Activated T-cell treated with anti-CD3 and anti-CD28 coated beads for 24 hours (primary cell): ENCODE measurements around the gene SPATA17.
"Not testable (repeated sequence)": the region's sequence is repeated elsewhere in the genome, so short reads cannot be mapped to it uniquely, and the experiment has no call there.

Experiments used
- DNase-seq: peaks from one replicate; pipeline ENCODE4 v3.0.0-alpha.2; 2020; ENCODE audit warnings: low read depth

The SPATA17 gene

DNA sequence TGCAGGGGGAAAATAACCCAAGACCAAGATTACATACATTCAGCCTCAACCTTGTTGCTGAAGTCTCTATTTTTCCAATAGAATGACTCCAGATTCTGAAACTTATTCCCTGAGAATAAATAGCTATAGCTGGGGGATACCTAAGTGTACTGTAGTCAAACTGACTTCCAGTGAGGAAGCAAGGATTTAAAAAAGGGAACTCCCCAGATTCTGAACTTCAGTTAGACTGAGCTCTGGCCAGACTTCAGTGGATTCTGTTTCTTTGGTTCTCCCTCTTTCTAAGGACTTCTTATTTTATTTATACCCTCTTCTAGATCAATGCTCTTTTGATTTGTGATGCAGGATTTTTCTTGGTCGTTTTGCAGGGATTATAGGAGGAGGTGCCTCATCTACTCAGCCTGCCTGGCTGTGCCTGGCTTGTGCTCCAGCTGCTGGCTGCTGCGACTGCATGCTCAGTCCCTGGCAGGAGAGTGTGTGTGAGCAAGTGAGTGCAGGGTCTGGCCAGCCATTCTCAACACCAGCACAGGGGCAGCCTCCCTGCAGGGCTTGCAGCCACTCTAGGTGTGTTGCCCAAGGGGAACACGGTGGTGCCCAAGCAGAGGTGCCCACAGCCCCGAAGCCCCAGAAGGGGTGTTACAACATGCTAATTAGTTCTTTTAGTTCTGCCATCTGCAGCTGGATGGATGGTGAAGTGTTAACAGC lies 43.0 kb downstream of the SPATA17 start:
- no peak for DNase-seq

DNA sequence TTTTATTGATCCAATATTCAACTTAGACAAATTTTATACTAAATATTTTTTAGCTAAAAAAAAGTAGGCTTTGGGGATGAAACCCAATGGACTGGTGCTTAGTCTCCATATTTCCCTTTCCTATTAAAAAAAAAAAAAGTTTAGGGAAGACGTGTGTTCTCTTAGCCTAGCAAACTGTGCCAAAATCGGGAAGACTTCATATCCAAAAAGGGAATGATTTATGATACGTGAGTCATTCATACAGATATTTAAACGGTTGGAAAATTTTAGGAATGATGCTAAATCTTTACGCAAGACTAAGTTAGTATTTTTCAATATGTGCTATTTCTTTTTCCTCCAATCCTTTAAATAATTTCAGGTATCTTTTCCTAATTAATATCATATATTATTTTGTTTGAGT lies 50.7 kb downstream of the SPATA17 start:
- no peak for DNase-seq

DNA sequence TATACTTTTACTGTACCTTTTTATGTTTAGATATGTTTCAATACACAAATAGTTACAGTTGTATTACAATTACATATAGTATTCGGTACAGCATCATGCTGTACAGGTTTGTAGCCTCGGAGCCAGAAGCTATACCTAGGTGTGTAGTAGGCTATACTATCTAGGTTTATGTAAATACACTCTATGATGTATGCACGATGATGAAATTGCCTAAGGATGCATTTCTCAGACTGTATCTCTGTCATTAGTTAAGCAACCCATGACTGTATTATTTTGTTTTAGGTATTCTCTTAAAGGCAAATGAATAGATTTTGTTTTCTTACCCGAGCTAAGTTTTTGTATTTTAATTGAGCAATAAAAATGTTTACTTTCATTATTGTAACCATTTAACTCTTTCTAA lies 56.4 kb downstream of the SPATA17 start:
- no peak for DNase-seq

DNA sequence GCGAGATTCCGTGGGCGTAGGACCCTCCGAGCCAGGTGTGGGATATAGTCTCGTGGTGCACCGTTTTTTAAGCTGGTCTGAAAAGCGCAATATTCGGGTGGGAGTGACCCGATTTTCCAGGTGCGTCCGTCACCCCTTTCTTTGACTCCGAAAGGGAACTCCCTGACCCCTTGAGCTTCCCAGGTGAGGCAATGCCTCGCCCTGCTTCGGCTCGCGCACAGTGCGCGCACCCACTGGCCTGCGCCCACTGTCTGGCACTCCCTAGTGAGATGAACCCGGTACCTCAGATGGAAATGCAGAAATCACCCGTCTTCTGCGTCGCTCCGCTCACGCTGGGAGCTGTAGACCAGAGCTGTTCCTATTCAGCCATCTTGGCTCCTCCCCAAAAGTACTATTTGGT lies 65.0 kb downstream of the SPATA17 start:
- not testable (repeated sequence) for DNase-seq

DNA sequence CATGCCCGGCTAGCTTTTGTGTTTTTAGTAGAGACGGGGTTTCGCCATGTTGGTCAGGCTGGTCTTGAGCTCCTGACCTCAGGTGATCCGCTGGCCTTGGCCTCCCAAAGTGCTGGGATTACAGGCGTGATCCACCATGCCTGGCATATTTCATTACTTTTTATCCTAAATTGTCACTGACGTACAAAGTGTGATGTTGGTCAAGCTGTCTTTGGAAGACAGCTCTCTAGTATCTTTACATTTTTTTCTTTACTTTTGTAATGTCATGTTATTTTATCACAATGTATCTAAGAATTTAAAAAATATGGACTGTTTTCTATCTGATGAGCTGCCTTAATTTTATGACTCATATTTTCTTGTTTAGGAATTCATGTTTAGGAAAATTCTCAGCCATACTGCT lies 72.2 kb downstream of the SPATA17 start:
- DNase-seq: no peak

DNA sequence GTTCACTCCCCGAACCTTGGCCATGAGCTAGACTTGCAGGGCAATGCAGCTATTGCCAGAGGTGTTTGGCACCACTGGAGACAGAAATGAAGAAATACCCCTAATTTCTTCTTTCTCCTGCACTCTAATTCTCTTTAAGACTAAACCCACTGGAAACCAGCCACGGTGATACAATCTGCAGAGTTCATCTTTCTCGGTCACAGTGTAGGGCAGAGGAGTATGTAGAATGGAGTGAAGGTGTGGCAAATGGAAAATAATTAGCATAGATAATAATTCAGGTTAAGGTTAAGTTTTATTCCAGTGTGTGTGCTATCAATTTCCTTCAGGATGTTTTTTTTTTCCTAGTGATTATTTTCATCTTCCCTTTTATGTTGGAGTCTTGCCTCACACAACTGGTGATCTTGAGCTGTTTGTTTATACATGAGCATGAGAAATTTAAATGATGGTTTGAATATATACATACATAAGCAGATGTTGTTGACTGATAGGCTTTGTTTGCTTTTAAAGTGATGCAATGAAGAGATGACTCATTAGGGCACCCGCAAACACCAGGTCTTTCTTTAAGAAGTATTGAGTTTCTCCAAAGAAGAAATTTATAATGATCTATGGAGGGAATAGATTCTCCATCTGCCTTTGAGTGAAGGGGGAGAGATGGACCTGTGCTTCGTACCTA lies 81.9 kb downstream of the SPATA17 start:
- DNase-seq: no peak

DNA sequence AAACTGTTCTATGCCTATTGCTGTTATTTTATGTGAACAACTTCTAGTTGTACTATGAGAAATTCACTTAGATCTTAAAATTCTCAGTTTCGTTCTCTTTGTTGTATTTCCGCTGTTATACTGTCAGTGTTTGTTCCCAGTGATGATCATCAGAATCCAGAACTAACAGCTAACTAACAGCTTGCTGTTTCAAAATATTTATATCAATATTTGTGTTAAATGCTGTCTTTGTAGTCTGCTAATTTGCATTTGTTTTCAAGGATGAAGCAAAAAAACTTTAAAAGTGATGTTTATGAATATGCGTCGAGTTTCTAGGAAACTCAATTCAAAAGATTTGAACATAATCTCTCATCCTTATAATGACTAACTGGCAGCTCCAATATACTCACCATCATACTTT lies 84.5 kb downstream of the SPATA17 start:
- DNase-seq: no peak

DNA sequence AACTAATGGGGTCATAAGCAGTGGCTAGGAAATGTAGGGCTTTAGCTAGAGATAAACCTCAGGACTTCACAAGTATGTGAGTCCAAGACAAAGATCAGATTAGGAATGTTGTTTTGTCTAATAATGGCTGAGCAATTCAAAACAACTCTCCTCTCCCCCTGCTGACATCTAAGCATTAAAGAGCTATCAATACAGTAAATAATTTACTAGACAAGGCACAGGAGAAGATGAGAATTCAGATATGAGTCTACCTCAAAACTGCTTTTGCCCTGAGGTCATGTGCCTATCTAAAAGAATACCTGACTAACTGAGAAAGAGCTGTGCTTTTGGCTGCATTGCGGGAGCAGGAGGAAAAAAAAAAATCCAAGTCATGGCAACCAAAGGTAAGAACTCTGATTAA lies 86.8 kb downstream of the SPATA17 start:
- DNase-seq: no peak

DNA sequence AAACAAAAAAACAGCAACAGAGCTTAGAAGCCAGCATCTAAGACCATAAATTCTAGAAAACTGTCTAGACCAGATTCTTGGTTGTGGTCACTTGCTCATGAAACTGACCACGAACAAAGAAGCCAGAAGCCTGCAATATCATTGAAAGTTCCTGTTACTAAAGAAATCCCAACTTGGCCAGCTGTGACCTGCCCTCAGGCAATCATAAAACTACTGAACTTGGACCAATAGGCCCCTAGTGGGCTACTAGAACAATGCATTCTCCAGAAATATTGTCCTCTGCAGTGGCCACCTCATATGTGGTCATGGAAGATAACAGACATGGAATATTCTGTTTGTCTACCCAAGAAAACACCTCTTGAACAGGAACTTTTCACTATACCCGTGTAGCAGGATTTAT lies 87.7 kb downstream of the SPATA17 start:
- no peak for DNase-seq

DNA sequence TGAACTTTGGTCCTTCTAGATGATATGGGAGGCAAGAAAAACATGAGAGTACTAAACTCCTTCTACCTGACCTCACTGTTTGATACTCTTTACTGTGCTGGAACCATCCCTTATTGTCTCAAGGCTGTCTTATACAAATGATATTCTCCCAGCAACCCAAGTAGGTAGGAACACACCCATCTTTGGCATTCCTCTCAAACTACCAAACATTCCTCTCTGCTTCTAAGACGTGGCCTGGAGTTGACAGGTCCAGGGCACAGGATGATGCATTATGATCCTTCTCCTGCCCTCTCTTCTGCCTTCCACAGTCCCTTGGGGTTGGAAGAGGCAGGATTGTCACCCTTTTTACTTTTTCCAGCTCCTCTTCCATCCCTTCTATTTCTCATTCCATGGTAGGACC lies 90.5 kb downstream of the SPATA17 start:
- no peak for DNase-seq

DNA sequence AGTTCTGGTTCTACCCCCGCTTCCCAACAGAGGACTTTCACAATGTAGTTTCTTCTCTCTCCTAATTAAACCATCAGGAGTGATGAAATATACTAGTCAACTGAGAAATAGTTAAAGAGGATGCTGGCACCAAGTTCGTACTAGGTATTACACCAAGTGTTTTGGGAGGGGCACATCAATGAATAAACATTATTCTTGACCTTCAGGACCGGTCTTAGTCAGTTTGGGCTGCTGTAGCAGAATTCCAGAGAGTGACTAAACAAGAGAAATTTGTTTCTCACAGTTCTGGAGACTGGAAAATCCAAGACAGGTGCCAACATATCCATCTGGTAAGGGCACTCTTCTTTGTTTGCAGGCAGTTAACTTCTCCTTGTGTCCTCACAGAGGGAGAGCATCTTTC lies 103.8 kb downstream of the SPATA17 start:
- DNase-seq: no peak

DNA sequence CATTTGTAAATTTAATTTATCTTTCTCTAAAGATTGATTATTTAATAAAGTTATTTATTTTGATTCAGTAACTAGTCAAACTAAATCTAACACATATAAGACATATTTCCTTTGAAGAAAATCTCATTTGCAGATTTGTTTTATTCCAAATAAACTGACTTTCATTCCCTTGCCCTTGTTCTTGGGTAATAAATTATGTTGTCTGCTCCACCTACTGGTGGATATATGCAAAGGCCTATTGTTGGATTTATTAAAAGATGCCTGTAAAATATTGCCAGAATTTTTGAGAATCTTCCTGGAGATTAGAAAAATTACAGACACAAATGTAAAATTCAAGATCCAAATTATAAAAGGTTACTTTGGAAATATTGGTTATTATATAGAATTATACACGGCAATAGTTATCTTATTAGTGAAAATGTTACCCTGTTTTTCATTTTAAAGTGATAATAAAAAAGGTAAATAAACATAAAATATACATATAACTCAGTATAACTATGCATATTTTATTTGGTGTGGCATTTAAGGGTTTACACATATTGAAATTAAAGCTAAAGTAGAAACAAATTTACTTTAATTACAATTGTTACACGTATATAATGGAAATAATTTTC lies 116.1 kb downstream of the SPATA17 start:
- no peak for DNase-seq

DNA sequence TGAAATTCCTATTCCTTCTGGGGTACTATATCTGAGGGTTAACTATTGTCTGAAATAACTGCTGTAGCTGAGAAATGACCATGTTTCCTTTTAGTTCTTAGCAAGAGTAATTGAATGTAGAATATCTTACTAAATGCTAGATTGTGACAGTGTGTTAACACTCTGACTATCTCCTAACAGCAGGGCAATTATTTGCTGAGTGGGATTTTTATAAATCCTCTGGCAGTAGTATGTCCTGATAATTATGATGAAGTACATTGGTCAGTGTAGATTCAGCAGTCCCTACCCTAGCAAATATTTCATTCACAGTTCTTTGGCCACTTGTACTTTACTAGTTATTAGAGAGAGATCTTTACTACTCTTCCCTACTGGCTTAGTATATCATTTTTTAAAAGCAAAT lies 138.6 kb downstream of the SPATA17 start:
- no peak for DNase-seq

DNA sequence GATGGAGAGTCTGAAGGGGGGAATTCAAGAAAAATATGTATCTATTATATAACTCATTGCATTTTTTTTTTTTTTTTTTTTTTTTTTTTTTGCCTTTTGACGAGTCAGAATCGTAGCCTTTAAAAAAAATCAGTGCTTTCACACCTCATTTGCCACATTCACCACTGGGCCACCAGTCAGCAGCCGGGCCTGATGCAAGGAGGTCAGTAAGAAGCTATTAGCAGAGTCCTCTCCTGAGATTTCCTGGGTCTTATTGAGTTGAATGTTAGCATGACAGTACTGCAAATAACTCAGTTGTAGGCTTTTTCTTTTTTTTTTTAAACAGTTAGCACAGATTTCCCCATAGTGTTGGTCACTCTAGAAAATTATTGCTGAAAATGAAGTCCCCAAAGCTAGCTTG lies 139.8 kb downstream of the SPATA17 start:
- DNase-seq: no peak

DNA sequence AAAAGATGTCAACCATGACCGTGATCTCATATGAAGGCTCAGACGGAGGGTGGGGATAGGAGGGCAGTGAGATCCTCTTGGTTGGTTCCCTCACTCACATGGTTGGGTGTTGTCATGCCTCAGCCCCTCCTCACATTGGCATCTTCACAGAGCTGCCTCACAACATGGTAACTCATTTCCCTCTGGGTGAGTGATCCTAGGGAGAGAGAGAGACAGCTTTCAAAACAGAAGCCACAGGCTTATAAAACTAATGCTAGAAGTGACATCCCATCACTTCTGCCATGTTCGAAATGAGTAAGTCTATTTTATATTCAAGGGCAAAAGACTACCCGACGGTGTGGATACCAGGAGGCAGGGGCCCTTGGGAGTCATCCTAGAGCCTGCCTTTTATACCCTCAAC lies 145.5 kb downstream of the SPATA17 start:
- DNase-seq: no peak

DNA sequence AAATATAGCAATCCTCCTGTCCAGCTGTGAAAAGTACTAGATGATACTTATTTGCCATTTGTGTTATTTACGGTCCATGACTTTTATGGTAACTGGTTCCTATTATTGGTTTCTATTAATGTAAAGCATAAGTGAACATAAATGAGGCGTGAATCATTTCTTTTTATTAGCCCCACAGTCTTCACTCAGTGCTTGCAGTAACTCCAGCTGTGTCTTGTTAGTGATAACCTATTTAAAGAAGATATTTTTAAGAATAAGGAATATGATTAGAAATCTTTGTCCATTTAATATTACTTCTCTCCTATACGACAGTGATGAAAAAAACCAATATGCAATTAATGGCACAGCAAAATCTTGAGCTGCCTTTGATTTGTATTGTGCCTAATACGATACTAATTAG lies 149.9 kb downstream of the SPATA17 start:
- no peak for DNase-seq

DNA sequence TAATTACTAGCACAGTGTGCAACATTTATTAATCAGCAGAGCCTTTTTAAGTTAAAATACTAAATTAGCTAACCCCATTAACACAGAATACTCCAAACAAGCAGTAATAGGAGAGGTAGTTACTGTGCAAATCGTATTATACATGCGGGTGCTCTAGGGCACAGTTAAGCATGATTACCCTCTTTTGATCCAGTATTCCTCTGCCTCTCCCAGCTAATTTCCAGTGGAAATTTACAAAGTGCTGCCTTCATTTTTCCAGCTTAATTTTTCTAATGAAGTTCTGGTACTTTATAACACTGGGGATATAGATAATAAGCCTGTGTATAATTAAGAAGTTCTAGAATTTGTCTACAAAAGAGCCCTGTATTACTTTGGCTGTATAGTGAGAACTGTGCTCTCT lies 159.9 kb downstream of the SPATA17 start:
- no peak for DNase-seq

DNA sequence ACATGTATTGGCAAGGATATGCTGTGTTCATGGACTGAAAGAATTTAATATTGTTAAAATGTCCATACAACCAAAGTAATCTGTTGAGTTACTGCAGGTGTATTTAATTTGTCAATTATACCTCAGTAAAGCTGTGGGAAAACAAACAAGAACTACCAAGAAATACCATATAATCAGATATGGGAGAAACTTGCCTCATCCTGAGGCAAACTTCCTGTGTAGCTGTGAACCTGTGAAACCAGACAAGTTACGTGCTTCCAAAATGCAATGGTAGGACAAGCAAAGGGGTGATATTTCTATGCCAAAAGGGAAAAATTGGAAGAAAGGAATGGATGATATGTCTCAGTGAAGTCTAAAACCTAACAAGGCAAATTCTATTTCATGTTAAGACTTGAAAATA lies 174.6 kb downstream of the SPATA17 start:
- DNase-seq: no peak

DNA sequence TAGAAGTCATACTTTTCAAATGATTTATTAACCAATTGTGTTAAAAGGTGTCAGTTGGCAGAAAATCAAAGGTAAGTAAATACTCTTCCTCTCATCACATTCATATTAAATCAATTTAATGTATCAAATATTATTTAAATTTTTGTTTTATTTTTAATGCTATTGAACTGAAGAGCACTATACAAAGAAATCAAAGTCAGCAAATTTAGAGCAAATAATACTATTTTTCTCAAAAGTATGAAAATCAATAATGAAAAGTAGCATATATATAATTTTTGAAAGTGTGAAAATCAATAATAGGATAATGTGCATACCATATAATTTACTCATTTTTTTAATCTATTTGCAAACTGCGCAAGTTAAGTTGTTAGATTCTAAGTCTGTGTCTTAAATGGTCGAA lies 181.0 kb downstream of the SPATA17 start:
- no peak for DNase-seq

DNA sequence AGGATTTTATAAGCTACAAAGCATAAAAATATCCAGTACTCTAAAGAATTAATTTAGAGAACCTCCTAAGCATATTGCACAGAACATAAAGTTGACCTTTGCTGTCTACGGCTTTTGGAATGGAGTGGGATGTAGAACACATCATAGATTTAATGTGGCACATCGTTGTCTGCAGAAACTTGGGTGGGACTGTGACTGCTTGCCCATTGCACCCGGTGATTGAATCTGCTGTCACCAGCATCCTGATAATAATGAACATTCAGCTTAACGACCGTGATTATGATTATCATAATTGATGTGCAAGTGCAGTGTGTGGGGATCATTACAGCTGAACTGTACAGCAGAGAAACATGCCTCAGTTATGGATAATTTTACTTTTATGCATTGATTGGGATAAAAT lies 181.9 kb downstream of the SPATA17 start:
- DNase-seq: no peak

DNA sequence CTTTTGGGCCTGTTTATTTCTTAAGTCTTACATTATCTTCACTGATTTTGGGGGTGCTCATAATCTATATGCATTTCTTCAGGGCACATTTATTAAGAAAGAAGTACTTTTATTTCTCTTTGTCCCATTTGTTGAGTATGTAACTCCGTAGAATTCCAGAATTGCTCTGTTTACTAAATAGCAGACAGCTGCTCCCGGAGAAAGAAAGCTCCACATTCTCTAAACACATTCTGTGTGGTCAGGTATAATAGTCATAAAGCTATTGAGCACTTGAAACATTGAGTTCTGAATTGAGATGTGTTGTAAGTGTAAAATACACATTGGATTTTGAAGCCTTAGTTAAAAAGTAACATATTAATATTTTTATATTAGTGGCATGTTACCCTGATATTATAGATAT lies 206.5 kb downstream of the SPATA17 start:
- DNase-seq: no peak

DNA sequence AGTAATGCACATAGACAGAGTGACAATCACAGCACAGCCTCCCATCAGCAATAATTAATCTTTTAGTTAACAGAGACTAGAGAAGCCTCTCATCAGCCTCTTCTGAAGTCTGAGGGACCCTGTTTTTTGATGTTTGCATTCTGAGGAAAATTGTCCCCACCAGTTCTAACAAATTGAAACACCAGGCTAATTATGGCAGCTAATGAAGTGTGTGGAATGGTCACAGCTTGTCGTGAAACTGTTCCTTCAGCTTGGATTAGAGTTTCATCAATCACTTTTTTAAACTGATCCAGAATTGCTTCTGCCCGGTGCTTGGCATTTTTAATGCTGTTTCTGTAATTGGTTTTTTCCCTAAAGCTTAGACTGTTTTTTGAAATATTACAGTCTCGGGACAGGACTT lies 208.0 kb downstream of the SPATA17 start:
- DNase-seq: no peak

DNA sequence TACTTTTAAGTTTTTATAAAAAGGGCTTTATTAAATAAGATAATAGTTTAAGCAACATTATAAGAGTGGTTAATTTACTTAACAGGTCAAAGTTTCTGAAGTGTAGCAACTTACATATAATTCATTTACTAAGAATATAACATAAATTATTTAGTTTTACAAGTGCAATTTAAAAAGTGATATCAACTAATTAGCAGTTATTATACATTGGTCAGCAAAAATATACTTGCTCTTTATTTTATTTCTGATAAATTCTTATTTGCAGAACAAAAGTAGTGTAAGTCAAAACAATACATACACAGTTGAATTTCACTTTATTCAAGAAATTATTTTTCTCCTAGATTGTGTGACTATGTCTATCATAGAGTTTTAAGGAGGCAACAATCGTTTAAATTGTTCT lies 215.6 kb downstream of the SPATA17 start:
- no peak for DNase-seq

DNA sequence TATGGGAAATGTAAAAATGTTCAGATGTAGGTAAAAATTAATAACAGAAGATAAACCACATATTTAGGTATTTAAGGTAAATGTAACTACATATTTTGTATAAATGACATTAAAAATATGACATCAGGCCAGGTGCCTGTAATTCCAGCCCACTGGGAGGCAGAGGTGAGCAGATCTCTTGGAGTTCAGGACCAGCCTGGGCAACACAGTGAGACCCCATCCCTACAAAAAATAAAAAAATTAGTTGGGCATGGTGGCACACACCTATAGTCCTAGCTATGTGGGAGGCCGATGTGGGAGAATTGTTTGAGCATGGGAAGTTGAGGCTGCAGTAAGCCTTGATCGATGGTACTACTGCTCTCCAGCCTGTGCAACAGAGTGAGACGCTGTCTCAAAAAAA lies 216.5 kb downstream of the SPATA17 start:
- no peak for DNase-seq
